ENCODE results near the gene CWC27. TPM values are rescaled to one million over a fixed set of nuclear protein-coding genes. Genes with fewer than 3 reads are reported as not detected.

Gene CWC27
- total RNA-seq, 1 donor from 2014 or later, result 32.9 TPM

DNA sequence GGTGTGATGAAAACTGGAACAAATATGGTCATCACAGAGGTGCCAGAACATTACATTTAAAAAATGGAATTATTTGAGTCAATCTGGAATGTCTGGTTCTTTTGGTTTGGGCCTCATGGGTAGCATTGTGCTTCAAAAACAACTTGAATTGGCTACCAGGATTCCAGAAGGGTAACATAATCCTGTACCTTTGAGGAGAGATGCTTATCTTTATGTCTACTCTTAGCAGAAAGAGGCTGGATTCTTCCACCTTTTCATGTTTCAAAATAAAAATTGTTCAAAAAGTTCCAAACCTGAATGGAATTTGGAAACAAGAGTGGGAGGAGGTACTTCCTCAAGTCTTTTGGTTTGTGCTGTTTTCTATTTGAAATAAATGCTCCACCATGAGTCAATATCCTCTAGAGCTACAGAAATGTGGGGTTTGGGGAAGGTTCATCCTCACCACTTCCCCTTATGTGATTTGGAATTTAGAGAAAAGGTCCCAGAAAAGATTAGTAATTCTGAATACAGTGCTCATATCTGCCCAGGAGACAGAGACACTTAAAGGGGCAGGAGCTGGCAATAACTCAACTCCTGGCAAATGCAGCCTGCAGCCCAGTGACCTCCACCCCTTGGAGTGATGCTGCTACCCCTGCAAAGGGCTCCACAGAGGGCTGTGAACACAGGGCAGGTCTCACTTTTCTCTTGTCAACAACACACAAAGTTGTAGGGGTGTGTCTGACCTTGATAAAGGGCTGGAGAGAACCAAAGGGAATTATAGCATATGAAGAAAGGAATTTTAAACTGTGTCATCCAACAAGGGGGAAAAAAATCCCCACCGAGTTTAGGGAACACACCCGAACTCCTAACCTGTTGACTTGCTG, 272.8 kb downstream of the CWC27 start:
- H3K27me3 Mint-ChIP-seq (ENCODE audit: low read depth), result no peaks in the 10 kb centered on the region
- no peak overlapping the region for H3K27ac Mint-ChIP-seq
- intact Hi-C loops (cut with micrococcal nuclease), result no loop called here

DNA sequence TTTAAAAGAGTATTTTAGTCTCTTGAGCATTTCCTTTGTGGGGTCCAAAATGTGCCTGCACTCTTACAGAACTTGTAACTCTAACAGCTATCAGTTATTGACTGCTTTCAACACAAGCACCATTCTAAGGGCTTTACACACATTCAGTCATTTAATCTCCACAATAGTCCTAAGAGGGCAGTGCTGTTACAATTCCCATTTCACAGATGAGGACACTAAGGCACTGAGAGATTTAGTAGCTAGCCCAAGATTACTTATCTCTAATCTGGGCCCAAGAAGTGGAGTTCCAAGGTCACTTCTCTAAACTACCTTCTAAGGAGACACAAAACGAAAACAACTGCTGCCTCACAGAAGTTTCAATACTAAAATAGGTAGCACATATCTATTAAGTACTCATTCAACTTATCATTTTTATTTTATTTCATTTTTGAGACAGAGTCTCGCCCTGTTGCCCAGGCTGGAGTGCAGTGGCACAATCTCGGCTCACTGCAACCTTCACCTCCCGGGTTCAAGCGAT, 275.2 kb downstream of the CWC27 start:
- H3K27me3 Mint-ChIP-seq (ENCODE audit: low read depth), result no peaks in the 10 kb centered on the region
- no peak for DNase-seq (ENCODE audit: low spot score)
- no peak overlapping the region for H3K27ac Mint-ChIP-seq
- H3K36me3 Mint-ChIP-seq (ENCODE audit: low read depth), result no peaks in the 10 kb centered on the region
- H3K9me3 Mint-ChIP-seq, result no peaks in the 10 kb centered on the region
- peaks cover 10% of the 10 kb centered on the region for H3K4me1 Mint-ChIP-seq (ENCODE audit: low read depth)
- no peak overlapping the region for H3K4me3 Mint-ChIP-seq (ENCODE audit: low read depth)
- intact Hi-C loops (cut with micrococcal nuclease), result no loop called here

More for the DNA sequence above, 272.8 kb downstream of the CWC27 start:
- no peak for DNase-seq (ENCODE audit: low spot score)
- H3K9me3 Mint-ChIP-seq, result no peaks in the 10 kb centered on the region
- no peaks in the 10 kb centered on the region for H3K36me3 Mint-ChIP-seq (ENCODE audit: low read depth)
- no peak overlapping the region for H3K4me3 Mint-ChIP-seq (ENCODE audit: low read depth)
- H3K4me1 Mint-ChIP-seq (ENCODE audit: low read depth), result peaks cover 28% of the 10 kb centered on the region

DNA sequence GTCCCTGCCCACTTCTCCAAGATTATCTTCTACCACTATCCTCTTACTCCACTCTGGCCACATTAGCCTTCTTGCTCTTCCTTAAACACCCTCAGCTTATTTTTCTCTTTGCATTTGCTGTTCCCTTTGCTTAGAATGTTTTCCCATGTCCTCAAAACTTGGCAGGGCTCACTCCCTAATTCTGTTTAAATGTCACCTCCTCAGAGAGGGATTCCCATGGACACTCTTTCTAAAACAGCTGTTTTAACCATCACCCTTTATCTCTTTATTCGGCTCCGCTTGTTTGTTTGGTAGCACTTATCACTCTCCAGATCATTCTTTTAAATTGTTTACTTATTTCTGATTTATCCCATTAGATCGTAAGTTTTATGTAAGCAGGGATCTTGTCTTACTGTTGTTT, 278.5 kb downstream of the CWC27 start:
- intact Hi-C loops (cut with micrococcal nuclease), result loop anchor here (1.0 kb wide), 1 partner anchor 22 kb away; no protein-coding TSS in a partner anchor
- DNase-seq (ENCODE audit: low spot score), result no peak
- Mint-ChIP-seq H3K9me3 (no peaks in the 10 kb centered on the region), H3K36me3 (ENCODE audit: low read depth) (no peaks in the 10 kb centered on the region), H3K27ac (no peak overlapping the region), H3K27me3 (ENCODE audit: low read depth) (peaks cover 2% of the 10 kb centered on the region), H3K4me1 (ENCODE audit: low read depth) (peaks cover 4% of the 10 kb centered on the region), H3K4me3 (ENCODE audit: low read depth) (no peak overlapping the region)

DNA sequence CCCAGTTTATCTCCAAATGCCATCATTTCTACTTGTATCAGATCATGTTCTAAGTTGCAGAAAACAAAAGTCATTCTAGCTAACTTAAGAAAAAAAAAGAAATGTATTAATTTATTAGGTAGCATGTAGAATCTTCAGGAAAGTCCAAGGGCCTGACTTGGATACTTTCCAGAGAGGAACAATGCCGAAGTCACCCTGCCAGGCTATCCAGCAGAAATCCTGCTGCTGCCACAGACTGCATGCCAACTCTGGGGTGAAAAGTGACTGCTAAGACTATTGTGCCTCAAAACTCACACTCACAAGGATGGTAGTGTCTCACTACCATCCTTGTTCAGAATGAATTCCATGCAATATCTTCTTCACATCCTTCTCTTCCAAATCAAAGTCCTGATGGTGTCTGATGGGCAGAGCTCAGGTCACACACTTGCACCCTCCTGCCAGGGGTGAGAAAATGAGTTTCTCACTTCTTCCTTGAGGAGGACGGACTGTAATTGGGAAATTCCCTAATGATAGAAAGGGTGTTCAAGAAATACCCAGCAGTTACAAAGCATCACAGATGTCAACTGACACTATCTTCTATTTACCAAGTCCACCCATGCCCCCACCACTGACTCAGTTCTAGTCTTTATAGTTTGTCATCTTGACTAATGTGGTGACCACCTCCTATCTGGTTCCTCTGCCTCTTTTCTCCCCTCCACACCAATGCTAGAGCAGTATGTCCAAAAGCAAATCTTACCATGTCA, 279.4 kb downstream of the CWC27 start:
- Mint-ChIP-seq H3K27ac (no peak overlapping the region), H3K4me1 (ENCODE audit: low read depth) (peaks cover 4% of the 10 kb centered on the region), H3K4me3 (ENCODE audit: low read depth) (no peak overlapping the region), H3K36me3 (ENCODE audit: low read depth) (no peaks in the 10 kb centered on the region), H3K9me3 (no peaks in the 10 kb centered on the region), H3K27me3 (ENCODE audit: low read depth) (peaks cover 5% of the 10 kb centered on the region)
- DNase-seq (ENCODE audit: low spot score), result no peak
- intact Hi-C loops (cut with micrococcal nuclease), result loop anchor here (1.0 kb wide), 1 partner anchor 21 kb away; no protein-coding TSS in a partner anchor

DNA sequence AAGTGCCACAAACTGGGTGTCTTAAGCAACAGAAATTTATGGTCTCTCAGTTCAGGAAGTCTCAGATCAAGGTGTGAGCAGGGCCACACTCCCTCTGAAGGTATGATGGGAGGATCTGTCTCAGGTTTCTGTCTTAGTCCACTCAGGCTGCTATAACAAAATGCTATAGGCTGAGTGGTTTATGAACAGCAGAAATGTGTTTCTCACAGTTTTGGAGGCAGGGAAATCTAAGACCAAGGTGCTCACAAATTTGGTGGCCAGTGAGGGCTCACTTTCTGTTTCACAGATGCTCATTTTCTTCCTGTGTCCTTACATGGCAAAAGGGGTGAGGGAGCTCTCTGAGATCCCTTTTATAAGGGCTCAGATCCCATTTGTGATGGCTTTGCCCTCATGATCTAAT, 281.4 kb downstream of the CWC27 start:
- Mint-ChIP-seq H3K27me3 (ENCODE audit: low read depth) (peaks cover 10% of the 10 kb centered on the region), H3K27ac (no peak overlapping the region), H3K4me3 (ENCODE audit: low read depth) (no peak overlapping the region), H3K9me3 (no peaks in the 10 kb centered on the region), H3K4me1 (ENCODE audit: low read depth) (peaks cover 4% of the 10 kb centered on the region), H3K36me3 (ENCODE audit: low read depth) (no peaks in the 10 kb centered on the region)
- intact Hi-C loops (cut with micrococcal nuclease), result no loop called here
- no peak for DNase-seq (ENCODE audit: low spot score)

DNA sequence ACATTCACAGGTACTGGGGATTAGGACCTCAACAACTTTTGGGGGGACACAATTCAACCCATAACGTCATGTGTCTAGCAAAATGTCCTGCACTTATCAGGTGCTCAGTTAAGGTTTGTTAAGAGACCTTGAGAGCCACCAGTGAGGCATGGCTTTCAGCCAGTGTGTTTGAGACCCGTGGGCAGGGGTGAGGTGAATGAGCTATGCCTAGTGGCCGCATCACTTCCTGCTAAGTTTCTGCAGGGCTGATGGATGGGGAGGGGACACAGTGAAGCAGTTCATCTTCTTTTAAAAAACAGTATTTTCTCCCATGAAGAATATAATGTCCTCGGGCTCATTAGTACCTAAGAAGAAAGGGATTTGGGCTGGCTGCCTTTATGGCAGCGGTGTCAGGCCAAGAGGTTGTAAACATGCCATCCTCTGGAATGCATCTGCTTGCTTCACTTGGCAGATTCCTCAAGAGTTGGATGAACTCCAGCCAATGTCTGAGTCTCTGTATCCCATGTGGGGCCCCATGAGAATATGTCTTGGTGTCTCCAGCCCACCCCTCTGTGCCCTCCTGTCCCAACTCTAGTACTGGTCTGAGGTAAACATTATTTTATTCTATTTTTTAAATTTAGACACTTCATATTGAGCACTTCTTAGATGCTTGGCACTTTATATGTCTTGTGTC, 282.2 kb downstream of the CWC27 start:
- intact Hi-C loops (cut with micrococcal nuclease), result no loop called here
- Mint-ChIP-seq H3K4me3 (ENCODE audit: low read depth) (no peak overlapping the region), H3K9me3 (no peaks in the 10 kb centered on the region), H3K27ac (no peak overlapping the region), H3K27me3 (ENCODE audit: low read depth) (peaks cover 14% of the 10 kb centered on the region), H3K4me1 (ENCODE audit: low read depth) (peaks cover 4% of the 10 kb centered on the region), H3K36me3 (ENCODE audit: low read depth) (no peaks in the 10 kb centered on the region)
- no peak for DNase-seq (ENCODE audit: low spot score)

DNA sequence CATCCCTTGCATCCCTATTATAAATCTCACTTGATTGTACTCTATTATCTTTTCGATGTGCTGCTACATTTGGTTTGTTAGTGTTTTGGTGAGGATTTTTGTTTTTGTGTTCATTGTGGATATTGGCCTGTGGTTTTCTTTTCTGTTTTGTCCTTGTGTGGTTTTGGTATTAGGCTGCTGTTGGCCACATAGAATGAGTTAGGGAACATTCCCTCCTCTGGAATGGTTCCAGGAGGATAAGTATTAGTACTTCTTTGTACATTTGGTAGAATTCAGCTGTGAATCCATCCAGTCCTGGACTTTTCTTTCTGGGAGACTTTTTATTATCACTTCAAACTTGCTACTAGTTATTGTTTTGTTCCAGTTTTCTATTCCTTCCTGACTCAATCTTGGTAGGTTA, 287.2 kb downstream of the CWC27 start:
- H3K36me3 Mint-ChIP-seq (ENCODE audit: low read depth), result no peaks in the 10 kb centered on the region
- intact Hi-C loops (cut with micrococcal nuclease), result no loop called here
- H3K27ac Mint-ChIP-seq, result no peak overlapping the region
- H3K4me3 Mint-ChIP-seq (ENCODE audit: low read depth), result no peak overlapping the region
- no peak for DNase-seq (ENCODE audit: low spot score)
- no peaks in the 10 kb centered on the region for H3K9me3 Mint-ChIP-seq
- H3K27me3 Mint-ChIP-seq (ENCODE audit: low read depth), result peaks cover 20% of the 10 kb centered on the region
- H3K4me1 Mint-ChIP-seq (ENCODE audit: low read depth), result peaks cover 9% of the 10 kb centered on the region

DNA sequence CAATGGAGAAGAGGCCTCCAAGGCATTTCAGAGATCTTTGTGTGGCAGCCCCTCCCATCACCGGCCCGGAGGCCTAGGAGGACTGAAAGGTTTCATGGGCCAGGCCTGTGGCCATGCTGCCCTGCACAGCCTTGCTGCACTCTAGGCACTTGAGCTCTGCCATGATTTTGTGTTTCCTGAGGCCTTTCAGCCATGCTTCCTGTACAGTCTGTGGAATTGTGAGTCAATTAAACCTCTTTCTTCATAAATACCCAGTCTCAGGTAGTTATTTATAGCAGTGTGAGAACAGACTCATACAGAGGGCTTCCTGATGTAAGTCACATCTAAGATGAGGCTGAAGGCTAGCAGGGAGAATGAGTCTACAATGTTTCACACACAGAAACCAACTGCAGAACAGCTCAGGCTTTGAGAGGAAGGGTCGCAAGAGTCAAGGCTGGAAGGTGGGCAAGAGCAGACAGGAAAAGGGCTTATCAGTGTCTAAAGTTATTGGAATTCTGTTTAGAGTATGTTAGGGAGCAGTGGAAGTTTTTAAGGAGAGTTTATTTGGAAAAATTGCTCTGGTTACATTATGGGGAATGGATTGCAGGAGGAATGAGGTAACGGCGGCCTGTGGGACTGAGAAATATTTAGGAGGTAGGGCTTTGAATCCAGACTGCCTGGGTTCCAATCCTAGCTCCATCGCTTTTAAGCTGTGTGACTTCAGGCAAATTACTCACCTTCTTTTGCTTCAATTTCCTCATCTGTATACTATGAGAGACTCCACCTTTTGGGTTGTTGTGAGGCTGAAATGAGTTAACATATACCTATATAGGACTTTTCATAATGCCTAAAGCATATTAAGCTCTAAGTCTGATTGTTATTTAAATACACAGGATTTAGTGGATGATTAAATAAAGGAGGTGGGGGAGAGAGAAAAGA, 291.2 kb downstream of the CWC27 start:
- no peak overlapping the region for H3K27ac Mint-ChIP-seq
- intact Hi-C loops (cut with micrococcal nuclease), result no loop called here

DNA sequence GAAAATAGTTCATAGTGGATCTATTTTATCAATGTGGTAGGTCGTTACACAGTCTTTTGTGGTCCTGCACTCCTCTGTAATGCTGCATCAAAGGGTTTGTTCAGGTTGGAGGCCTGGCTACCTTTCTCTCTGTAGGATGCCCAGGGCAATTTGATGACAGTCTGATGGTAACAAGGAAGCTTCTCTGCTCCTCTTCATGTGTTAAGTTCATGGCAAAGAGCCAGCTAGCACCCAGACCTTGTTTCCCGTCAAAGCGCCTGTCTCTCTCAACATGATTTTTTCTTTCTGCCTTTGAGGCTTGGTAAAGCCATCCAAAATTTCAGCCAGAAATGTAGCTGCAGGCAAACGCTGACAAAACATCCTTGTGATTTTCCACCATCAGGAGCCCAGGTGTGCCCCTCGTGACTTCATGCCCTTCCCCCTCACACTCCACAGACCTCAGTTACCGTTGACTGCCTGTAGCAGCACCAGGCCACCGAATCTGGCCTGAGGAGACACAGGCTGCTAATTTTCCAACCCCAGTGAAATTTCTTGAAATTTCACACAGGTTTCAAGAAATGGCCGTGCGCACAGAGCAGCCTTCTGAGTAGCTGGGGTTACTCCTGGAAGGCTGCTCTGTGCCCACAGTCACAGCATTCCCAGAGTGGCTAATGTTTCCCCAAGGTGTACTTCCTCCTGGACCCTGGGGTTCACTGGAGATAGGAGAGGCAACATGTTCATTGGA, 292.7 kb downstream of the CWC27 start:
- intact Hi-C loops (cut with micrococcal nuclease), result no loop called here
- Mint-ChIP-seq H3K27me3 (ENCODE audit: low read depth) (peaks cover 16% of the 10 kb centered on the region), H3K4me1 (ENCODE audit: low read depth) (peaks cover 4% of the 10 kb centered on the region), H3K36me3 (ENCODE audit: low read depth) (no peaks in the 10 kb centered on the region), H3K27ac (no peak overlapping the region), H3K9me3 (no peaks in the 10 kb centered on the region), H3K4me3 (ENCODE audit: low read depth) (no peak overlapping the region)
- no peak for DNase-seq (ENCODE audit: low spot score)

More for the DNA sequence above, 291.2 kb downstream of the CWC27 start:
- H3K4me1 Mint-ChIP-seq (ENCODE audit: low read depth), result peaks cover 9% of the 10 kb centered on the region
- no peak for DNase-seq (ENCODE audit: low spot score)
- H3K36me3 Mint-ChIP-seq (ENCODE audit: low read depth), result no peaks in the 10 kb centered on the region
- H3K9me3 Mint-ChIP-seq, result no peaks in the 10 kb centered on the region
- peaks cover 15% of the 10 kb centered on the region for H3K27me3 Mint-ChIP-seq (ENCODE audit: low read depth)
- no peak overlapping the region for H3K4me3 Mint-ChIP-seq (ENCODE audit: low read depth)

DNA sequence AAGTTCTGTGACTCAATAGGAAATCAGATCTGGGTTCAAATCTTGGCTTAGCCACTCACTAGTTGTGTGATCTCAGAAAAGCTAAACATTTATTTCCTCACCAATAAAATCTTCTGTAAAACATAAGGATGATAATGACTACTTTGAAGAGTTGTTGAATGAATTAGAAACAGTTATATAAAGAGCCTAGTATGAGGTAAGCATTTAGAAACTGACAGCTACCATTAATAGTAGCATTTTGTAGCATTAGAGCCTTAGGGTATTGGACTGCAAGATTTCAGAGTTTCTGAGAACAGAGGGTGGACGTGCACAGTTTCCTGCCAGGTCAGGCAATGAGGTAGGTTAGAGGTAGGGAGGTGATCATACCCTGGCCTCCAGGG, 293.2 kb downstream of the CWC27 start:
- H3K27ac Mint-ChIP-seq, result no peak overlapping the region
- DNase-seq (ENCODE audit: low spot score), result no peak
- peaks cover 2% of the 10 kb centered on the region for H3K4me1 Mint-ChIP-seq (ENCODE audit: low read depth)
- peaks cover 13% of the 10 kb centered on the region for H3K27me3 Mint-ChIP-seq (ENCODE audit: low read depth)
- intact Hi-C loops (cut with micrococcal nuclease), result no loop called here
- no peaks in the 10 kb centered on the region for H3K36me3 Mint-ChIP-seq (ENCODE audit: low read depth)
- H3K4me3 Mint-ChIP-seq (ENCODE audit: low read depth), result no peak overlapping the region
- no peaks in the 10 kb centered on the region for H3K9me3 Mint-ChIP-seq

DNA sequence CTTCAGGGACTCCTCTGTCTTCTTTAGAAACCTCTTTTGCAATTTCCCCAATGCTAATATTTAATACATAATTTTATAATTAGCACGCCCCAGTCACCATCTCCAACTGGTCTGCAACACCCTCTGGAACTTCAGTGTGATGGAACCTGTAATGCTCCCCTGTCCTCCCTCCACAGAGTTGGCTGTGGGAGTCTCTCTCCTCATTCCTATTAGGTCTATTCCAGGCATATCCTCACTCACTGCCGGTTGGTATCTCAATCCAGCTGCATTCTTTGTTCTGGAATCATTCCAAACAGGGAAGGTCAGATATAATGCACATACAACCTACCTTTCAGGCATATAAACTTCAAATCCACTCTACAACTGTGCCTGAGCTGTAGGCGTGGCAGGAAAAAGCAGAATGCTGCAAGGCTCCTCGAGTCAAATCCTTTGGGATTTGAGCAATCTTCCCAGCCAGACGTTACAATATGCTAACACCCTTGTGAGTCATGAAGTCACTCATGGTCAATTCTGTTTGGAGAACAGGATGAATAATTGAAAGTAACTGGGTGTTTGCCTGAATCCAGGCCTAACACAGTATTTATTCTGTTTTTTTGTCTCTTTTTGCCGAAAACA, 293.8 kb downstream of the CWC27 start:
- no peaks in the 10 kb centered on the region for H3K9me3 Mint-ChIP-seq
- peaks cover 13% of the 10 kb centered on the region for H3K27me3 Mint-ChIP-seq (ENCODE audit: low read depth)
- no peaks in the 10 kb centered on the region for H3K36me3 Mint-ChIP-seq (ENCODE audit: low read depth)
- intact Hi-C loops (cut with micrococcal nuclease), result no loop called here
- H3K4me1 Mint-ChIP-seq (ENCODE audit: low read depth), result peaks cover 2% of the 10 kb centered on the region
- H3K27ac Mint-ChIP-seq, result no peak overlapping the region
- no peak overlapping the region for H3K4me3 Mint-ChIP-seq (ENCODE audit: low read depth)
- no peak for DNase-seq (ENCODE audit: low spot score)

Measured in activated T-helper 2 cell treated with anti-CD3 and anti-CD28 coated beads, Interferon-gamma antibody, Interleukin-2, Interleukin-4, amounts not matched to agents 10 μg/mL and 5 μg/mL and 100 μg/mL, durations not matched to agents 14 hours and 24 hours and 36 hours (primary cell).